Mononuclear cell (primary cell): ENCODE data around the gene DISP3. TPM values are rescaled to one million over a fixed set of nuclear protein-coding genes. Genes with fewer than 3 reads are reported as not detected.

Experiments
- H3K27me3 ChIP-seq: 2 replicates; pipeline ENCODE4 v1.6.0; 2011; ENCODE audit warnings: low read length, control low read depth; ENCODE audit not compliant: insufficient read depth
- H3K4me1 ChIP-seq: 2 replicates; pipeline ENCODE4 v1.5.1; 2011; ENCODE audit warnings: mild to moderate bottlenecking, low read length, control low read depth; ENCODE audit not compliant: insufficient read depth
- H3K4me3 ChIP-seq: 2 replicates; pipeline ENCODE4 v1.5.1; 2011; ENCODE audit warnings: mild to moderate bottlenecking, low read length, moderate library complexity
- H3K9me3 ChIP-seq: 2 replicates; pipeline ENCODE4 v1.5.1; 2011; ENCODE audit warnings: low read depth, mild to moderate bottlenecking, control low read depth, low read length
- total RNA-seq: library from RNA; depleted of rRNA; stranded (reverse); fragments of >200 nt; gene quantifications from one replicate; pipeline ENCODE4 v1.2.3, GENCODE V29; 2012

The DISP3 gene
- total RNA-seq, 1 donor: 0.21 TPM

- H3K4me3 ChIP-seq: no peak overlapping the region
- H3K27me3 ChIP-seq: no peaks in the 10 kb centered on the region
- H3K9me3 ChIP-seq: no peaks in the 10 kb centered on the region
- H3K4me1 ChIP-seq: no peaks in the 10 kb centered on the region
These were observed 55.1 kb downstream of the DISP3 start for GRCh38 chr1:11533790-11534787.

- no peak overlapping the region for H3K4me3 ChIP-seq
- H3K27me3 ChIP-seq: no peaks in the 10 kb centered on the region
- no peaks in the 10 kb centered on the region for H3K9me3 ChIP-seq
- H3K4me1 ChIP-seq: no peaks in the 10 kb centered on the region
These were observed 55.9 kb downstream of the DISP3 start for GRCh38 chr1:11534846-11535245.

- no peaks in the 10 kb centered on the region for H3K27me3 ChIP-seq
- no peak overlapping the region for H3K4me3 ChIP-seq
- H3K4me1 ChIP-seq: no peaks in the 10 kb centered on the region
- H3K9me3 ChIP-seq: no peaks in the 10 kb centered on the region
These were observed 56.4 kb downstream of the DISP3 start for GRCh38 chr1:11535316-11535715.

- no peaks in the 10 kb centered on the region for H3K27me3 ChIP-seq
- H3K9me3 ChIP-seq: no peaks in the 10 kb centered on the region
- H3K4me1 ChIP-seq: no peaks in the 10 kb centered on the region
- H3K4me3 ChIP-seq: no peak overlapping the region
These were observed 57.0 kb downstream of the DISP3 start for GRCh38 chr1:11535761-11536572.

GRCh38 chr1:11536573-11537379 is 57.8 kb downstream of the DISP3 start:
- H3K9me3 ChIP-seq: no peaks in the 10 kb centered on the region
- H3K4me3 ChIP-seq: no peak overlapping the region
- H3K27me3 ChIP-seq: no peaks in the 10 kb centered on the region
- H3K4me1 ChIP-seq: no peaks in the 10 kb centered on the region

- H3K27me3 ChIP-seq: no peaks in the 10 kb centered on the region
- no peak overlapping the region for H3K4me3 ChIP-seq
- no peaks in the 10 kb centered on the region for H3K9me3 ChIP-seq
- no peaks in the 10 kb centered on the region for H3K4me1 ChIP-seq
These were observed 58.4 kb downstream of the DISP3 start for GRCh38 chr1:11537380-11537764.

GRCh38 chr1:11537854-11538591 is 59.1 kb downstream of the DISP3 start:
- Histone ChIP-seq H3K4me1 (no peaks in the 10 kb centered on the region), H3K9me3 (no peaks in the 10 kb centered on the region), H3K27me3 (no peaks in the 10 kb centered on the region), H3K4me3 (no peak overlapping the region)

- H3K4me3 ChIP-seq: no peak overlapping the region
- H3K27me3 ChIP-seq: no peaks in the 10 kb centered on the region
- no peaks in the 10 kb centered on the region for H3K4me1 ChIP-seq
These were observed 59.9 kb downstream of the DISP3 start for GRCh38 chr1:11538886-11539285.

GRCh38 chr1:11539850-11540772 is 61.2 kb downstream of the DISP3 start:
- Histone ChIP-seq H3K9me3 (no peaks in the 10 kb centered on the region), H3K4me3 (no peak overlapping the region), H3K4me1 (no peaks in the 10 kb centered on the region), H3K27me3 (no peaks in the 10 kb centered on the region)

More at GRCh38 chr1:11538886-11539285, 59.9 kb downstream of the DISP3 start:
- no peaks in the 10 kb centered on the region for H3K9me3 ChIP-seq

- H3K4me1 ChIP-seq: no peaks in the 10 kb centered on the region
- no peaks in the 10 kb centered on the region for H3K9me3 ChIP-seq
- no peak overlapping the region for H3K4me3 ChIP-seq
- no peaks in the 10 kb centered on the region for H3K27me3 ChIP-seq
These were observed 61.8 kb downstream of the DISP3 start for GRCh38 chr1:11540773-11541160.

GRCh38 chr1:11541236-11541635 is 62.3 kb downstream of the DISP3 start:
- no peaks in the 10 kb centered on the region for H3K4me1 ChIP-seq
- no peaks in the 10 kb centered on the region for H3K27me3 ChIP-seq
- H3K4me3 ChIP-seq: no peak overlapping the region
- H3K9me3 ChIP-seq: no peaks in the 10 kb centered on the region

GRCh38 chr1:11541956-11542355 is 63.0 kb downstream of the DISP3 start:
- Histone ChIP-seq H3K4me1 (no peaks in the 10 kb centered on the region), H3K9me3 (no peaks in the 10 kb centered on the region), H3K4me3 (no peak overlapping the region), H3K27me3 (no peaks in the 10 kb centered on the region)

- no peaks in the 10 kb centered on the region for H3K27me3 ChIP-seq
- H3K4me1 ChIP-seq: no peaks in the 10 kb centered on the region
- no peaks in the 10 kb centered on the region for H3K9me3 ChIP-seq
- no peak overlapping the region for H3K4me3 ChIP-seq
These were observed 64.4 kb downstream of the DISP3 start for GRCh38 chr1:11543392-11543791.
